ENCODE measurements around the gene PDZD2.

The PDZD2 gene

DNA sequence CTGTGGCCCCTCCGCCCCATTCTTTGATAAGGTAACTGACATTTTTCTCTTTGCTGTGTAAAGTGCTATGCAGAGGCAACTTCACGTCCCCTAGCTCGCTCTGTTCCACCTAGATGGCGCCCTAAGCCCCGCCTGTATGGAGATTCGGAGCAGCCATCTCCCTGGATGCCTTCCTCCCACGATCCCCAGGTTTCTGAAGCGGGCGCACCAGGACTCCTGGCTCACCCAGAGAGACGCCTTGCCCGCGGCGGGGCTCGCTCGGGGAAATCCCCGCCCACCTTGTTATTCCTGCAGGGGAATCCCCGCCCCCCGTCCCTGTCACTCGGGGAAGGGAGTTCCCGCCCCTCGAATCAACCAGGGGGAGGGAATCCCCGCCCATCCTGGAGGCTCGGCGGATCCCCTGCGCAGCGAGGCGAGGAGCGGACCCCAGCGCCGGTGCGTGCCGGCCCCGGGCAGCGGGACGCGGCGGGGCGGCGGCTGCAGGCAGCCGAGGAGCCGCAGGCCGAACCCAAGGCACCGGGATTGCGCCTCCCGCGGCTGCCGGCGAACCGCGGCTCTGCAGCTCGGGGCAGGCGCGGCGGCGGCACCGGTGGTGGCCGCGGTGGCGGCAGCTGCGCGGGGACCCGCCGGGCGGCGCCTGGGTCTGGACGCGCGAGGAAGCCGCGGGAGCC lies at the start of gene PDZD2:
Gene PDZD2, plus strand, starts transcription at position 384 of the 671 bp plus-strand sequence.
- H2AFZ ChIP-seq (ENCODE audit: low read depth, low read length): peak within 1 kb of the TSS; percentile 69
- ATAC-seq (ENCODE audit: insufficient read depth, low read depth): peak; percentile 88

DNA sequence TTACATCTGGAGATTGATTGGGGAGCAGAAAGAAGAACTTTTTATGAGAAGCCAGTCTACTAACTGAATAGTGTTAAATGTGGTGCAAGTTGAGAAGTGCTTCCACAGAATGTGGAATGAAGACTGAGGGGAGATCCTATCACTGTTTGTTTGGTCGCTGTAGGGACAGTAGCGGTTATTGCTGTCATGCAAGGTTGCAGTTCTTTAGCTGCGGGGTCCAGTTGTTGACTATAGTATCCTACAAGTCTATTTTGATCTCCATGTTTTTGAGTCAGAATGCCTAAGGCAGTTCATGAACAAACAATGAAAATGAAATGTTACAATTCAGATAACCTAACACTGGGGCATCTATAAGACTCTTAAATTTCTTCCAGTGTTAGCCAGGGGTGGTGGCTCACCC lies 45.3 kb upstream of the PDZD2 start:
- Histone ChIP-seq H3K36me3 (ENCODE audit: insufficient read depth, low read length) (no peaks in the 10 kb centered on the region), H3K27me3 (ENCODE audit: insufficient read depth, low read length, poor library complexity) (peaks cover 8% of the 10 kb centered on the region), H3K9me3 (ENCODE audit: insufficient read depth, low read length, severe bottlenecking) (no peaks in the 10 kb centered on the region), H3K4me3 (ENCODE audit: low read depth in 1 of 2, low read length in 2 of 2) (no peak overlapping the region), H2AFZ (ENCODE audit: low read depth, low read length) (no peak overlapping the region), H3K4me1 (ENCODE audit: insufficient read depth, low read length) (no peaks in the 10 kb centered on the region), H3K27ac (ENCODE audit: low read length) (no peak overlapping the region), H3K9ac (ENCODE audit: low read depth, low read length) (no peak overlapping the region), H4K20me1 (ENCODE audit: insufficient read depth, low read length) (no peaks in the 10 kb centered on the region), H3K4me2 (ENCODE audit: insufficient read depth, low read length) (no peak overlapping the region), H3K79me2 (ENCODE audit: insufficient read depth, low read length) (no peaks in the 10 kb centered on the region)
- TF ChIP-seq, protein P1, sequence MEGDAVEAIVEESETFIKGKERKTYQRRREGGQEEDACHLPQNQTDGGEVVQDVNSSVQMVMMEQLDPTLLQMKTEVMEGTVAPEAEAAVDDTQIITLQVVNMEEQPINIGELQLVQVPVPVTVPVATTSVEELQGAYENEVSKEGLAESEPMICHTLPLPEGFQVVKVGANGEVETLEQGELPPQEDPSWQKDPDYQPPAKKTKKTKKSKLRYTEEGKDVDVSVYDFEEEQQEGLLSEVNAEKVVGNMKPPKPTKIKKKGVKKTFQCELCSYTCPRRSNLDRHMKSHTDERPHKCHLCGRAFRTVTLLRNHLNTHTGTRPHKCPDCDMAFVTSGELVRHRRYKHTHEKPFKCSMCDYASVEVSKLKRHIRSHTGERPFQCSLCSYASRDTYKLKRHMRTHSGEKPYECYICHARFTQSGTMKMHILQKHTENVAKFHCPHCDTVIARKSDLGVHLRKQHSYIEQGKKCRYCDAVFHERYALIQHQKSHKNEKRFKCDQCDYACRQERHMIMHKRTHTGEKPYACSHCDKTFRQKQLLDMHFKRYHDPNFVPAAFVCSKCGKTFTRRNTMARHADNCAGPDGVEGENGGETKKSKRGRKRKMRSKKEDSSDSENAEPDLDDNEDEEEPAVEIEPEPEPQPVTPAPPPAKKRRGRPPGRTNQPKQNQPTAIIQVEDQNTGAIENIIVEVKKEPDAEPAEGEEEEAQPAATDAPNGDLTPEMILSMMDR (IDR thresholded peaks at IDR 0.05; ENCODE audit: borderline replicate concordance, extremely low read depth, low read length, poor library complexity, severe bottlenecking): no peak
- TF ChIP-seq EZH2 (IDR thresholded peaks at IDR 0.05; ENCODE audit: borderline replicate concordance, low read depth, low read length, severe bottlenecking): no peak
- no peak for DNase-seq
- no peak for ATAC-seq (ENCODE audit: insufficient read depth, low read depth)

More for the DNA sequence above, at the start of gene PDZD2:
- no peaks in the 10 kb centered on the region for H3K79me2 ChIP-seq (ENCODE audit: insufficient read depth, low read length)
- TF ChIP-seq, protein P1 (IDR thresholded peaks at IDR 0.05; ENCODE audit: borderline replicate concordance, extremely low read depth, low read length, poor library complexity, severe bottlenecking): peak; percentile 46
- TF ChIP-seq EZH2 (IDR thresholded peaks at IDR 0.05; ENCODE audit: borderline replicate concordance, low read depth, low read length, severe bottlenecking): no peak
- no peaks in the 10 kb centered on the region; the same call in 1 of the 2 replicates for H4K20me1 ChIP-seq (ENCODE audit: insufficient read depth, low read length)
- peak within 1 kb of the TSS; percentile 21 to 56; a peak in 3 of 4 replicates for H3K4me3 ChIP-seq (ENCODE audit: low read depth in 1 of 2, low read length in 2 of 2)
- peak within 1 kb of the TSS; percentile 73 for H3K4me2 ChIP-seq (ENCODE audit: insufficient read depth, low read length)
- no peaks in the 10 kb centered on the region for H3K9me3 ChIP-seq (ENCODE audit: insufficient read depth, low read length, severe bottlenecking)
- H3K27ac ChIP-seq (ENCODE audit: low read length): no peak within 1 kb of the TSS
- H3K9ac ChIP-seq (ENCODE audit: low read depth, low read length): peak within 1 kb of the TSS; percentile 42; the same call in 1 of the 2 replicates
- peaks cover 11% of the 10 kb centered on the region for H3K4me1 ChIP-seq (ENCODE audit: insufficient read depth, low read length)
- H3K27me3 ChIP-seq (ENCODE audit: insufficient read depth, low read length, poor library complexity): peaks cover 42% of the 10 kb centered on the region
- peak; percentile 80 for DNase-seq
- H3K36me3 ChIP-seq (ENCODE audit: insufficient read depth, low read length): no peaks in the 10 kb centered on the region

DNA sequence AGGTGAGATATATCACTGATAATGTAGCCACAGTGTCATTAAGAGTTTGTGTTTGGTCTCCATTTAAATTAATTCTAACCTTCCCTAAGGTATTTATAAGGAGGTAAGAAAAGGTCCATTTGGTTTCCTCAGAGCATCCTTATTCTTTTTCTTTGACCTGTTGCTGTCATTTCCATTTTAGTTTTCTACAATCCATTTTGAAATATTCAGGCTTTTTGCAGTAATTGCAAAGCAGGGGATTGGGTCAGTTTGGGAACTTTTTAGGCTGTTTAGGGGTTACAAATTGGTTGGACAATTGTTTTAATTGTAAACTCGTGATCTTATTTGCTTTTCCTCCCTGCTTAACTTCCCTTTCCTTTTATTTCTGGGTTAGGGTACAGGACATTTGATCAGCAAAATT lies 42.6 kb upstream of the PDZD2 start:
- H4K20me1 ChIP-seq (ENCODE audit: insufficient read depth, low read length): no peaks in the 10 kb centered on the region
- no peak overlapping the region for H3K9ac ChIP-seq (ENCODE audit: low read depth, low read length)
- ATAC-seq (ENCODE audit: insufficient read depth, low read depth): no peak
- H3K4me1 ChIP-seq (ENCODE audit: insufficient read depth, low read length): no peaks in the 10 kb centered on the region
- no peaks in the 10 kb centered on the region for H3K79me2 ChIP-seq (ENCODE audit: insufficient read depth, low read length)
- TF ChIP-seq, protein P1 (IDR thresholded peaks at IDR 0.05; ENCODE audit: borderline replicate concordance, extremely low read depth, low read length, poor library complexity, severe bottlenecking): no peak
- TF ChIP-seq EZH2 (IDR thresholded peaks at IDR 0.05; ENCODE audit: borderline replicate concordance, low read depth, low read length, severe bottlenecking): no peak
- no peak for DNase-seq
- H3K9me3 ChIP-seq (ENCODE audit: insufficient read depth, low read length, severe bottlenecking): no peaks in the 10 kb centered on the region
- no peak overlapping the region for H3K4me2 ChIP-seq (ENCODE audit: insufficient read depth, low read length)
- H2AFZ ChIP-seq (ENCODE audit: low read depth, low read length): no peak overlapping the region
- peaks cover 8% of the 10 kb centered on the region for H3K27me3 ChIP-seq (ENCODE audit: insufficient read depth, low read length, poor library complexity)
- no peak overlapping the region for H3K4me3 ChIP-seq (ENCODE audit: low read depth in 1 of 2, low read length in 2 of 2)
- H3K36me3 ChIP-seq (ENCODE audit: insufficient read depth, low read length): no peaks in the 10 kb centered on the region
- H3K27ac ChIP-seq (ENCODE audit: low read length): no peak overlapping the region
